ENCODE results near the gene PARP9.

DNA sequence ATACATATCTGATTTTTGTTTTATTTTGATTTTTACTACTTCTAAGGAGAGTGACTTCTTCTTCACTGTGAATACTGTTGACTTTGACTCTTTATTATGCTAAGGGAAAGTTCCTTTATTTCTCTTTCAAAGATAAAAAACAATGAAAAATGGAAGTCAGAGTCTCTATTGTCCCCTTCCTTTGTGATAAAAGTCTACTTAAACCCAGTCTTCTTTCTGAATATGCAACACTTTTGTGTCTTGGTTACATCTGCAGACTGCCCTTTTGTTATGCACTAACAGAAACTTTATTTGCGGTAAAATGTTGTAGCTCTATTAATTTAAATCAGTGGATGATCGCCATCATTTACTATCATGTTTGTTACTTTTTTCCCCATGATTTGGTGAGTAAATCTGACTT, 26.5 kb upstream of the PARP9 start:
- no peak for TF ChIP-seq EZH2 (IDR thresholded peaks at IDR 0.05)
- TF ChIP-seq, protein P1, sequence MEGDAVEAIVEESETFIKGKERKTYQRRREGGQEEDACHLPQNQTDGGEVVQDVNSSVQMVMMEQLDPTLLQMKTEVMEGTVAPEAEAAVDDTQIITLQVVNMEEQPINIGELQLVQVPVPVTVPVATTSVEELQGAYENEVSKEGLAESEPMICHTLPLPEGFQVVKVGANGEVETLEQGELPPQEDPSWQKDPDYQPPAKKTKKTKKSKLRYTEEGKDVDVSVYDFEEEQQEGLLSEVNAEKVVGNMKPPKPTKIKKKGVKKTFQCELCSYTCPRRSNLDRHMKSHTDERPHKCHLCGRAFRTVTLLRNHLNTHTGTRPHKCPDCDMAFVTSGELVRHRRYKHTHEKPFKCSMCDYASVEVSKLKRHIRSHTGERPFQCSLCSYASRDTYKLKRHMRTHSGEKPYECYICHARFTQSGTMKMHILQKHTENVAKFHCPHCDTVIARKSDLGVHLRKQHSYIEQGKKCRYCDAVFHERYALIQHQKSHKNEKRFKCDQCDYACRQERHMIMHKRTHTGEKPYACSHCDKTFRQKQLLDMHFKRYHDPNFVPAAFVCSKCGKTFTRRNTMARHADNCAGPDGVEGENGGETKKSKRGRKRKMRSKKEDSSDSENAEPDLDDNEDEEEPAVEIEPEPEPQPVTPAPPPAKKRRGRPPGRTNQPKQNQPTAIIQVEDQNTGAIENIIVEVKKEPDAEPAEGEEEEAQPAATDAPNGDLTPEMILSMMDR (IDR thresholded peaks at IDR 0.05), result no peak

All from neural progenitor cell (in vitro differentiated cells).